Measurements from ENCODE around the gene COL6A6.
A peak's percentile ranks its signal among the peaks of the same experiment; 100 is the strongest.

COL6A6 gene

GRCh38 chr3:130516645-130517512, at the start of gene COL6A6:
TSS of gene COL6A6 (plus strand) at chr3:130517177. CDS start at chr3:130560365, 43,188 bp downstream.
- no peak for DNase-seq

- DNase-seq: no peak
Measured at GRCh38 chr3:130468311-130468710, 48.7 kb upstream of the COL6A6 start.

GRCh38 chr3:130470126-130470525, 46.9 kb upstream of the COL6A6 start:
- no peak for DNase-seq

DNA sequence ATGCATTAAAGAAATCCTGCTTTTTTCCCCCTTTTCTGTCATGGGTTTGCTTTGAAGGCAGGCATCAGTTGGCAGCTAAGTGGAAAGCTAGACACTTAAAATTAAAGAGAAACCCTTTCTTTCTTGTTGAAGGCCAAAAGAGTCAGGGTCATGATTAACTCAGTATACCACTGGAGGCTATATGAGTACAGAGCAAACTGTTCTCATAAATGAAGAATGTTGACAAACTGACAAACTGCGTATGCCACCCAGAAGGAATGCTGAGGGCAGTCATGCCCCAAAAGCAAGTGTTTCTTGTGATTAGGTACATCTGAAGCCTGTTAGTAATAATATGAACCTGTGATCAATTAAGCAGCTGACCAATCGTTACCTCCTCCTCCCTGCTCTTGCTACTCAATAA, 43.6 kb upstream of the COL6A6 start:
- DNase-seq: no peak

- DNase-seq: peak in 1 of 2 experiments; percentile 11
Measured at GRCh38 chr3:130480736-130481135, 36.2 kb upstream of the COL6A6 start.

DNA sequence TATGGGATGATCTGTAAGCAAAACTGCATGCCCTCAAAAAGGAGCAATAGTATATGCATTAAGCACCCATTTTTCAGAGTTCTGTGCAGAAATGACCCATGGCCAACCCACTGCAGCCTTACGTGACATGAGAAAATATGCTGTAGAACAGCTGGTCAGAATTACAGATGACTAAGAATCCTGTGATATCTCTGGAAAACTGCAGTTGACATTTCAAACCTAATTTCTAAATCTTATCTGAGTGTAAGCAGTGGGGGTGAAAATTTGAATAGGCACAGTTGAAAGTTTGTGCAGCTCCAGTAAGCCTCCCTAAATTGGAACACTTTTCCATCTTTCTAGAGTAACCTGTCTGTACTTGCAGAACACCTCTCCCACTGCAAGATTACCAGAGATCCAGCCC, 28.7 kb upstream of the COL6A6 start:
- no peak for DNase-seq

GRCh38 chr3:130488769-130489450, 28.1 kb upstream of the COL6A6 start:
- DNase-seq: no peak

- DNase-seq: no peak
Measured at GRCh38 chr3:130490241-130490640, 26.7 kb upstream of the COL6A6 start.

DNA sequence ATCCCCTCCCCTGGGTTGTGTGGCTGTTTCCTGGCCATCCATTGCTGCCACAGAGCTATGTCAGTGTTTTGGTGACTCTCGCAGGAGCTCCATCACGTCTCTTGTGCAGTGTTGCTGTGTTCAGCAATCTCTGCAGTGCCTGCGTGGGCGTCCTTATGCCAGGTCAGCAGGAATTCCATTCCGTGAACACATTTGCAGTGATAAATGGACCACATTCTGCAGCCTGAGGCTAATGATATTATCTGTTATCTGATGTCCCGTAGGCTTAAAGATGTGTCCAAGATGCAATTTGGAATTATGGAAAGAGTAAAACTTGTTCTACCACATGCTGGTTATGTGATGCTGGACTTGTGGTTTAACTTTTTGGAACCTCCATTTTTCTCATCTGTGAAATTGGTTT, 25.5 kb upstream of the COL6A6 start:
- DNase-seq: no peak

DNA sequence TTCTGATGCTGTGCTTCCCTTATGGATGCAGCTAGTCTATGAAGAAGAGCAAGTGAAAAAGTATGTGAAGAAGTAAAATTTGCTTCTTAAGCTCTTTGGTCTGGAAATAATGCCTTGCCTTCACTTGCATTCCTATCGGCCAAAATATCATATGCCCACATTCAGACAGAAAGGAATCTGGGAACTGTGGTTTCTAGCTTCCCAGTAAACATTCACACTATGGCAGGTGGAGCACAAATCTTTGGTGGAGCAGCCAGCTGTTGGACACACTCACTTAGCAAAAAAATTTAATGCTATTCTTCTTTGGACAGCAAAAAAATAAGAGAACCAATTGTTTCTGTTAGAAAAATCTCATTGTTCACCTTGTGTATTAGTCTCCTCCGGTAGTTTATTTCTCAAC, 12.3 kb upstream of the COL6A6 start:
- no peak for DNase-seq

DNA sequence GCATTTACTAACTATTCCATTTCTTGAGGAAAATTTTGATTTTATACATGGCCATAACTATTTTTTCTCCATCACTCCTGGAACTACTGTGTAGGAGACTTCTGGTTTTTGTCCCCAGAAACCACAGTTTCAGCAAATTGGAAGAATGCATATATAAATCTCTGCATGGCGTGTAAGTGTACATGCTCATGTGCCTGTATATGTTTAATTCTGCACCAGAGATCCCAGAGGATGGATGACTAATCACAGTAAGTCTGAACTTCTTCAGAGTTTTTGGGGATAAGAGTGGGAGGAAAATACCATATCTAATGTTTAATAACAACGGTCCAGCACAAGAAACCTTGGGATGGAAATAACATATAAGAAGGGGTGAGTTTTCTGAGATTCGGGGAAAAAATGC, 10.9 kb upstream of the COL6A6 start:
- DNase-seq: no peak

DNA sequence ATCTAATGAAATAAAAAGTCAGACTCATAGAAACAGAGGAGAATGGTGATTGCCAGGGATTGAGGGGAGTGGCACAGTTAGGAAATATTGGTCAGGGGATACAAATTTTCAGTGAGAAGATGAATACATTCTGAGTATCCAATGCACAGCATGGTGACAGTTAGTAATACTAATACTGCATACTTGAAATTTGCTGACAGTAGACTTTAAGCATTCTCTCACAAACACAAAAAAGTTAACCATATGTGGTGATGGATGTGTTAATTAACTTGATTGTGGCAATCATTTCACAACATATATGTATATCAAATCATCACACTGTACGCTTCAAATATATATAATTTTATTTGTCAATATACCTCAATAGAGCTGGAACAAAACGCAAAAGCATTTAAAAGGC, 9.2 kb upstream of the COL6A6 start:
- no peak for DNase-seq

DNA sequence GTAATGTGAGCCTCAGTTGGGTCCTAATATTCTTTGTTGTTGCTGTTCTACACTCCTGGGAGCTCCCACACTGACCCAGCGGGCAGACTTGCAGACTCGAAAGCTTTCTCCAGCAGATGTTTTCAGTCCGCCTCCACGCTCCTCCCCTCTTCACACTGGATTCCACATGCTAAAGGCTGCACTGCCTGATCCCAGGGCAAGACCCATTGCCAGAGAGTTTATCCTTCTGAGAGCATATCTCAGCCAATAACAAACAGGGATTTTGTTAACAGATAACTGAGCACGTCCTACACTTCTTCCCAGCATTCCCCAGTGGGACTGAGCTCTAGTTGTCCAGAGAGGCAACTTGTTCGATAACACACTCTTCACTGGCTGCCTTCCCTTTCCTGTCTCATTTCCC, 8.0 kb upstream of the COL6A6 start:
- no peak for DNase-seq

- DNase-seq: no peak
Measured at GRCh38 chr3:130514681-130515080, 2.3 kb upstream of the COL6A6 start.

DNA sequence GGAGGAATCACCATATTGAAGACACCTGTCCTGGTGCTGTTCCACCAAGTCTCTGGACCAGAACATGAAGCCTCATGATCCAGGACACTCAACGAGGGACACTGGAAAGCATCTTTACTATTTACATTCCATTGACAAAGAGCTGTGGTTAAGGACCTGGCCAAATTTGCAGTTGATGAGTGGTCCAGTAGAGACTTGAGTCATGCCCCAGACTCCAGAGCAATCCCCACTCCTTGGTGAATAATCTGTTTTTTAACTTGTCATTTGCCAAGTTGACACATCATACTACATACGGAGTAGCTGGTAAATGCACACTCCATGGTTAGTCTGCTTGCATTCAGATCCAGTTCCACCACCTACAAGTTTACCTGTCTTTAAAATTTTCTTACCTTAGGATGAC, 1.2 kb upstream of the COL6A6 start:
- DNase-seq: no peak

GRCh38 chr3:130517602-130518001, 625 bp downstream of the COL6A6 start:
- no peak for DNase-seq

DNA sequence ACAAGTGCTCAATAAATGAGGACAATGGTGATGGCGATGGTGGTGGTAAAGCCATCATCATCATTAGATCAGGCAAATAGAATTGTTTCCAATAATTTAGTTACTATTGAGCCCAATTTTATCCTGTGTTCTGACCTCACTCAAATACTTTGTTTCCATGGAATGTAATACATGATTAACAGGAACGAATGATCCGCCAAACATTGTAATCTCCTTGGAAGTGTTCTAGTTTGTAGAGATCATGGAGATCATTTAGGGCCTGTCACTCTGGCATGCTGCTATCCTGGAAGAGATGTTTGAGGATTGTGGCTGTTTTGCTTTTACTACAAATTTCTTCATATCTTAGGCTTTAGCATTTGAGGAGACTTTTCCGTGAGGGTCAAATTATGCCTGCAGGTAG, 2.8 kb downstream of the COL6A6 start:
- DNase-seq: no peak

DNA sequence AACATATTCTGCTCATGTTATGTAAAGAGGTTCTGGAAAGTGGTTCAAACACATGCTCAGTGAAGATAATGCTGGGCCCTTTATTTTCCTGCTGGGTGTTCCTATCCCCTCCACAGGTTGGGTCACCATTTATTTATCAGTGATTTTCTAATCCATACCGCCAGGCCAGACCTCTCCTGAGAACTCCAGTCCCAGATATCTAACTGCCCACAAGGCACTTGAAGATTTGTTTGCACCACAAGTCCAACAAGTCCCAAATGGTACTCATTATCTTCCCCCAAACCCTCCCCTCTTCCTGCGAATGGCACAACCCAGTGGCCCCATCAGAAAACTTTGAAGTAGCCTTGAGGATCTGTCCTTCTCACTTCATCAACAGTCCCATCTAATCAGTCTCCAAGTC, 5.4 kb downstream of the COL6A6 start:
- no peak for DNase-seq

- no peak for DNase-seq
Measured at GRCh38 chr3:130527426-130527825, 10.4 kb downstream of the COL6A6 start.

GRCh38 chr3:130528120-130528519, 11.1 kb downstream of the COL6A6 start:
- no peak for DNase-seq

- no peak for DNase-seq
Measured at GRCh38 chr3:130529486-130530215, 12.7 kb downstream of the COL6A6 start.

DNA sequence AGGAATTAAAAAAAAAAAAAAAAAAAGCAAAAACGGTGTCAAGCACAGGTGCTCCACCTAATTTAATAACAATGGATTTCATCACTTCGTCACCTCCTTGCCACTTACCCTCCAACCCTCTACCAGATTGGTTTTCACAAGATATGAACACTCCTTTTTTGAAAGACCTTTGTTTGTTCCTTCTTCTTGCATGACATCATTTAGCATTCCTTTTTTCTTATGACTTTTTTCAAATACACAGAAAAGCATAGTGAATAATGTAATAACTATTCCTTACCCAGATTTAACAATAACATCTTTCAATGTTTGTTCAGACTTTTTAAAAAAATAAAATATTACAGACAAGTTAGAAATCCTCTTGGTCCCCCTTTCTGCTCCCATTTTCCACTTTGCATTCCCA, 16.3 kb downstream of the COL6A6 start:
- no peak for DNase-seq

GRCh38 chr3:130537673-130538304, 20.8 kb downstream of the COL6A6 start:
- DNase-seq: no peak
